ENCODE measurements around the gene TNRC18.

The TNRC18 gene

DNA sequence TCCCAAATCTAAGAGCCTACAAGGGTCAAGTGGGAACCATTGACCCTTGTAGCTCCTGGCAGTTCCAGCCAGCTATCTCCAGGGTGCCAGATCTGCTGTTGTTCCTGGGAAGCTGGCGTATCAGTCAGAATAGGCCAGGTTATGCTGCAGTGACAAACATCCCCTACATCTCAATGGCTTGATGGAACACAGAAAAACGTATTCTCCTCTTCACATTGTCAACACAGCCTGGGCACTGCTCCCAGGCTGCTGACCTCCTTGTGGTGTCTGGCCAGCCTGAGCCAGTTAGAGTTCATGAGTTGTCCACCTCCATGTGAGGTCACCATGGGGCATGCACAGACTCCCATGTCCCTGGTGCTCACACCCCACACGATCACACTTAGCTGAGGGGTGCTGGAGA lies 9.5 kb upstream of the TNRC18 start:
- Histone ChIP-seq H3K9ac (ENCODE audit: low read length) (no peak overlapping the region), H3K36me3 (ENCODE audit: insufficient read depth, low read length) (peaks cover 5% of the 10 kb centered on the region)

DNA sequence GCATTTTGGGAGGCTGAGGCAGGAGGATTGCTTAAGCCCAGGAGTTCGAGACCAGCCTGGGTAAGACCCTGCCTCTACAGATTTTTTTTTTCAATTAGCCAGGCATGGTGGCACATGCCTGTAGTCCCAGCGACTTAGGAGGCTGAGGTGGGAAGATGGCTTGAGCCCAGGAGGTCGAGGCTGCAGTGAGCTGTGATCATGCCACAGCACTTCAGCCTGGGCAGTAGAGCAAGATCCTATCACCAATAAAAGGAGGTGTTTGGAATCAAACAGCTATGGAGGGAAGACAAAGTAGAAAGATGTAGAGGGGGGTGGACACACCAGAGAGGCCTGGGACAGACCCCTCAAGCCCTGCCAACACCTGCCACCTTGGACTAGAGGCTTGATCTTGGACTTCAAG lies 9.1 kb upstream of the TNRC18 start:
- peaks cover 5% of the 10 kb centered on the region for H3K36me3 ChIP-seq (ENCODE audit: insufficient read depth, low read length)
- no peaks in the 10 kb centered on the region for H3K27me3 ChIP-seq (ENCODE audit: control insufficient read depth in 1 of 2, insufficient read depth in 2 of 2, low read length in 2 of 2)
- peaks cover 18% of the 10 kb centered on the region for H3K4me1 ChIP-seq (ENCODE audit: insufficient read depth, low read length)
- H3K4me3 ChIP-seq (ENCODE audit: low read depth in 1 of 2, low read length in 2 of 2) = no peak overlapping the region
- H3K27ac ChIP-seq (ENCODE audit: low read depth, low read length) = no peak overlapping the region
- no peaks in the 10 kb centered on the region for H3K9me3 ChIP-seq (ENCODE audit: low read length)
- H3K9ac ChIP-seq (ENCODE audit: low read length) = no peak overlapping the region

More for the DNA sequence above, 9.5 kb upstream of the TNRC18 start:
- no peaks in the 10 kb centered on the region for H3K9me3 ChIP-seq (ENCODE audit: low read length)
- H3K4me1 ChIP-seq (ENCODE audit: insufficient read depth, low read length) = peaks cover 17% of the 10 kb centered on the region
- H3K27ac ChIP-seq (ENCODE audit: low read depth, low read length) = no peak overlapping the region
- no peaks in the 10 kb centered on the region for H3K27me3 ChIP-seq (ENCODE audit: control insufficient read depth in 1 of 2, insufficient read depth in 2 of 2, low read length in 2 of 2)
- H3K4me3 ChIP-seq (ENCODE audit: low read depth in 1 of 2, low read length in 2 of 2) = no peak overlapping the region

DNA sequence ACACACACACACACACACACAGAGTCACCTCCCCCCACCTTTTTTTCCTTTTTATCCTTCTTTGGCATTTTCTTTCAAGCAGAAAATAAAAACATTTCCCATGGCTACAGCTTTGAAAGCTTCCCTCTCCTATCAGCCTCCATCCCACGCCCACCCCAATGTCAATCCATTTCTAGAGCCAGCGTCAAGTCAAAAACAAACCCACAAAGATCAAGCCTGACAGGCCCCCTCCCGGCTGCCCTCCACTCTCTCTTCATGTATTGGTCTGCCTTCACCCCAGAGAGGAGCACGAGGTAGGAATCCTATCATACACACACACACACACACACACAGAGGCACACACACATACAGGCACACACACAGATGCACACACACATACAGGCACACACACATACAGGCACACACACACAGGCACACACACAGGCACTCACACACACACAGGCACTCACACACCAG lies 8.0 kb upstream of the TNRC18 start:
- Histone ChIP-seq H3K27ac (ENCODE audit: low read depth, low read length) (no peak overlapping the region), H3K4me3 (ENCODE audit: low read depth in 1 of 2, low read length in 2 of 2) (no peak overlapping the region), H3K27me3 (ENCODE audit: control insufficient read depth in 1 of 2, insufficient read depth in 2 of 2, low read length in 2 of 2) (no peaks in the 10 kb centered on the region), H3K4me1 (ENCODE audit: insufficient read depth, low read length) (peaks cover 18% of the 10 kb centered on the region), H3K9ac (ENCODE audit: low read length) (no peak overlapping the region), H3K36me3 (ENCODE audit: insufficient read depth, low read length) (no peaks in the 10 kb centered on the region), H3K9me3 (ENCODE audit: low read length) (no peaks in the 10 kb centered on the region)

DNA sequence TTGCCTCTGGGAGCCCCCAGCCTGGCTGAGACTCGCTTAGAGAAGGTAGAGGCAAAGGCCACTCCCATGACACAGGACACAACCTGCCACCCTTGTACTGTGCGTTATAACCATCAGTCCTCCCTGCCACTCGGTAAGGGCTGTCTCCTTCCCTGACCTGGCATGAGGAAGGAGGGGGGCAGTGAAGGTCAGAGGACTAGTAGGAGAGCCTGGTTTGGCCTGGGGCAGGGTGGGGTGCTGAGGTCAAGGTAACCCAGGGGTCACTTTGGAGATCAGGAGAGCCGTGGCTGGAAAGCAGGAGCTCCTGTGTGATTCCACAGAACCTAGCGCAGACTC lies 6.9 kb upstream of the TNRC18 start:
- Histone ChIP-seq H3K9ac (ENCODE audit: low read length) (peak overlapping the region; percentile 81), H3K9me3 (ENCODE audit: low read length) (no peaks in the 10 kb centered on the region), H3K4me3 (ENCODE audit: low read depth in 1 of 2, low read length in 2 of 2) (peak overlapping the region in 1 of 2 donors; percentile 43), H3K4me1 (ENCODE audit: insufficient read depth, low read length) (peaks cover 18% of the 10 kb centered on the region), H3K27me3 (ENCODE audit: control insufficient read depth in 1 of 2, insufficient read depth in 2 of 2, low read length in 2 of 2) (no peaks in the 10 kb centered on the region), H3K36me3 (ENCODE audit: insufficient read depth, low read length) (no peaks in the 10 kb centered on the region), H3K27ac (ENCODE audit: low read depth, low read length) (peak overlapping the region; percentile 35)

DNA sequence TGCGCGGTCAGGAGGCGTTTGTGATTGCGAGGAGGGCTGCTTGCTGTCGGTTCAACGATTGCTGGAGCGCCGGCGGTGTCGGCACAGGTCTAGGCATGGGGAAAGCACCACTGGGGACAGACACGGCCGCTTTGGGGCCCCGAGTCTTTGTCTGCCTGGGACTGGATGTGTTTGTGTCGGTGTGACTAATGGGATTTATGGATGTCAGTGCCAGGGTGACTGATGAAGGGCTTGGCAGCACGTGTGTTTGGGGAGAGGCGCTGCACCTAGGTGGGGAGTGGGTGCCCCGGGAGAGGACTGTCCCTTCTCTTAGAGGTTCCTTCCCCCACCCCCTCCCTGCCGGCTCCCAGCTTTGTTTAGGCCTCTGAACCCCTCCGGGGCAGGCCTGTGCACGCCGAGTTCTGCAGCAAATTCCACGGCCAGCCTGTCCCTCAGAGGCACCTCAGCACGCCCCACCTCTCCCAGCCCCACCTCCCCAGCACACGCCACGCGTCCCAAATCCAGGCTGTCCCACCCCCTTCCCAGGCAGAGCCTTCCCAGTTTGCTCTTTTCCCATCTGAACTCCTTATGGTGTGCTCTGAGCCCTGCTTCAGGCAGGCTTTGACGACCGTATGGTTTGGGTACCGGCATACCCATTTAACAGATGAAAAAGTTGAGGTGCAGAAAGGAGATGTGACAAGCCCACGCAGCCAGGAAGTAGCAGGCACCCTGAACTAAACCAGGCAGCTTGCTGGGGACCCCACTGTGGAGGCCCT lies 6.4 kb upstream of the TNRC18 start:
- H3K4me1 ChIP-seq (ENCODE audit: insufficient read depth, low read length) = peaks cover 18% of the 10 kb centered on the region
- H3K4me3 ChIP-seq (ENCODE audit: low read depth in 1 of 2, low read length in 2 of 2) = peak overlapping the region; percentile 43 to 93
- no peaks in the 10 kb centered on the region for H3K36me3 ChIP-seq (ENCODE audit: insufficient read depth, low read length)
- no peaks in the 10 kb centered on the region for H3K9me3 ChIP-seq (ENCODE audit: low read length)
- peak overlapping the region; percentile 99 for H3K27ac ChIP-seq (ENCODE audit: low read depth, low read length)
- no peaks in the 10 kb centered on the region for H3K27me3 ChIP-seq (ENCODE audit: control insufficient read depth in 1 of 2, insufficient read depth in 2 of 2, low read length in 2 of 2)
- H3K9ac ChIP-seq (ENCODE audit: low read length) = peak overlapping the region; percentile 81

DNA sequence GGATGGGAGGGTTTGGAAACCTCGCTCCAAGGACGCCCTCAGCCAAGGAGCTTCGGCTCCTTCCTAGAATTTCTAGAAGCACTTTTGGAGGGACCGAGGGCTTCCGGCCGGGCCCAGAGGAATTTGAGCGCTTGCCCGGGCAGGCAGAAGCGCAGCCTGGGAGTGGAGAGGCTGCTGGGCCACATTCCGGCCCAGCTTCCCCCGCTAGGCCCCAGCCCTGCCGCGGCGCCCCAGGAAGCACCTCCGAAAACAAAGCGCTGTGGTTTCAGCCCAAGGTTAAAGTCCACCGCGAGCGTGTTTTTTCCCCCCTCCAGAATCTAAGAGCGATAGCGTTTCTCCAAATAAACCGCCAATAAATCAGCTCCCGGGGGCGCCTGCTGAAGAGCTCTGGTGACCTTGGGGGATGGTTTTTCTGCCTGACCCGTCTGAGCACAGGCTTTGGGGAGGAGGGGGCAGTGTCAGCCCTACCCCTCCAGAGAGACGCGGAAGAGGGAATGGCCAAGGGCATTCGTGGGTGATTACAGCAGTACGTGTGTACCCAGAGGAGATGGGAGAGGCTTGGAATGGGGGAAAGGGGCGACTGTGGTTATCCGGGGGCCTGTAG lies 5.7 kb upstream of the TNRC18 start:
- no peaks in the 10 kb centered on the region for H3K36me3 ChIP-seq (ENCODE audit: insufficient read depth, low read length)
- H3K27ac ChIP-seq (ENCODE audit: low read depth, low read length) = peak overlapping the region; percentile 99
- peaks cover 18% of the 10 kb centered on the region for H3K4me1 ChIP-seq (ENCODE audit: insufficient read depth, low read length)
- no peaks in the 10 kb centered on the region for H3K9me3 ChIP-seq (ENCODE audit: low read length)
- H3K9ac ChIP-seq (ENCODE audit: low read length) = peak overlapping the region; percentile 81
- H3K27me3 ChIP-seq (ENCODE audit: control insufficient read depth in 1 of 2, insufficient read depth in 2 of 2, low read length in 2 of 2) = no peaks in the 10 kb centered on the region
- H3K4me3 ChIP-seq (ENCODE audit: low read depth in 1 of 2, low read length in 2 of 2) = peak overlapping the region; percentile 90 to 93

DNA sequence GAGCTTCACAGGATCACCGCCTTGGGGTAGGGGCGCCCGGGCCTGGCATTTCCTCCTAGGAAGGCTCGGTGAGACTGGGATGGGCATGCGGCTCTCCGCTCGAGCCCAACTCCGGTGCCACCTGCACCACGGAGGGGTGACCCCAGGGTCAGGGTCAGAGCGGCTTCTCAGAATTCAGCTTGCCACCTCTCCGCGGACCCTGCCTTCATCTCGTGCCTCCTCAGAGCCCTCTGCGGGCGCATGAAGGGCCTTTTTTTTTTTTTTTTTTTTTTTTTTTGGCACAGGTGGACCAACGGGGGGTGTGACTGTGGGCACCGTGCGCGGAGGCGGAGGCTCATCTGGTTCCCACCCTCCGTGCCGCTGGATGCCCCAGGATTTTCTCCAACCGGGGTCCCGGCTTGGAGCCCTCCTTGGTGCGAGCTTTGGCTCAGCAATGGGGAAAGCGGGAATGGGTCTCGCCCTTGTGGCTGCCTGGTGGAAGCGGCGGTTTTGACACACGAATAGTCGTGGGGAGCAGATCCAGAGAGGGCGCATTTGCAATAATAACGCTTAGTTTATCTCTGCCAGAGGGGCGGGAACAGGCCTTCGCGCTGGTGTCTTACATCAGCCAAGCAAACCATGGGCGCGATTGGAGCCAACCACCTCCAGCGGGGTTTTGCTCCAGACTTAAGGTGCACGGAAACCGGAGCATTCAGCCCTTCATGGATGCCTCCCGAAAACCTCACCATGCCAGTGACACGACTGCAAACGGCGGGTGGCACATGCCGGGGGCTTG lies 5.0 kb upstream of the TNRC18 start:
- no peaks in the 10 kb centered on the region for H3K27me3 ChIP-seq (ENCODE audit: control insufficient read depth in 1 of 2, insufficient read depth in 2 of 2, low read length in 2 of 2)
- H3K4me3 ChIP-seq (ENCODE audit: low read depth in 1 of 2, low read length in 2 of 2) = peak overlapping the region; percentile 90 to 93
- H3K27ac ChIP-seq (ENCODE audit: low read depth, low read length) = peak overlapping the region; percentile 99
- peaks cover 18% of the 10 kb centered on the region for H3K4me1 ChIP-seq (ENCODE audit: insufficient read depth, low read length)
- H3K36me3 ChIP-seq (ENCODE audit: insufficient read depth, low read length) = no peaks in the 10 kb centered on the region
- H3K9me3 ChIP-seq (ENCODE audit: low read length) = no peaks in the 10 kb centered on the region
- H3K9ac ChIP-seq (ENCODE audit: low read length) = peak overlapping the region; percentile 81

DNA sequence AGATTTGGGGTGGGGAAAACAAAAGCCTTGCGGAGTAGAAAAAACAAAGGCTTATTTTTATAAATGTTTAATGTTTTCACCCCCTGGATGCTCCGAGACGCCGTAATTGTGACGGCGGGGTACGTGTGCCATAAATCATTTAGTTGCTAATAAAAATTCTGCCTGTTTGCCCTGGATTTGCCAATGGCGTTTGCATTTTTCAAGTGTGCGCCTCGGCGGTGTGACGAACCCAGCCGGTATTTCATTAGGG lies 2.5 kb upstream of the TNRC18 start:
- Histone ChIP-seq H3K36me3 (ENCODE audit: insufficient read depth, low read length) (no peaks in the 10 kb centered on the region), H3K27ac (ENCODE audit: low read depth, low read length) (peak overlapping the region; percentile 99), H3K9ac (ENCODE audit: low read length) (peak overlapping the region; percentile 99), H3K9me3 (ENCODE audit: low read length) (no peaks in the 10 kb centered on the region), H3K4me3 (ENCODE audit: low read depth in 1 of 2, low read length in 2 of 2) (peak overlapping the region; percentile 90 to 93), H3K27me3 (ENCODE audit: control insufficient read depth in 1 of 2, insufficient read depth in 2 of 2, low read length in 2 of 2) (no peaks in the 10 kb centered on the region), H3K4me1 (ENCODE audit: insufficient read depth, low read length) (peaks cover 18% of the 10 kb centered on the region)

DNA sequence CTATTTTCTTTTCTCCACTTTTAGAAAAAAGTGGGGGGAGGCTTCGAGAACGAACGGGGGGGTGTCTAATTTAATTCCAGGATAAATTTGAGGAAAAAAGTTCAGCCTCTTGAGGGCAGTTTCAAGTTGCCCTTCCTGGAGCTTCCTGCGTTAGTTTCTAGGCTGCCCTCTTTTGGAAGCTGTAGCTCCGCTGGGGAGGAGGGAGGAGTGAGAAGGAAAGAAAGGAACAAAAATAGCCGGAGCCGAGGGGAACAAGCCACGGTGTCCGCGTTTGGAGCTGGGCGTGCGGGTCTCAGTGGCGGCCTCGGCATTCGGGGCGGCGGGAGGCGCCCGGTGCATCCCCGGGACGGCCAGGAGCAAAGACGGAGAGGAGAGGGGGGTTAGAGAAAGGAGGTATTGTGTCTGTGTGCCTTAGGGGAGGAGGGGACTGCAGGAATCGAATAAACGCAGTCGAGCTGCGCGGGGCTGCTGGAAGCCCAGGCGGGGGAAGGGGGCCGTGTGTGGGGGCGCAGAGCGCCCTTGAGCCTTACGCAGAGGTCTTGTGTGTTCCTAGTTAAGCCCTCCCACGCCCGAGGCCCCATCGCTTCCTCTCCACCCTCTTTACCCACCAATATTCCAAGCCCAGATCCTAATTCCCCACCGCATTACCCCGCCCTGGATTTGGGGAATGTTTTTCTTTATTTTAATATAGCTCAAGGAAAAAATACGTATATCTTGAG lies 2.0 kb upstream of the TNRC18 start:
- Histone ChIP-seq H3K9me3 (ENCODE audit: low read length) (no peaks in the 10 kb centered on the region), H3K27me3 (ENCODE audit: control insufficient read depth in 1 of 2, insufficient read depth in 2 of 2, low read length in 2 of 2) (no peaks in the 10 kb centered on the region), H3K27ac (ENCODE audit: low read depth, low read length) (peak overlapping the region; percentile 99), H3K36me3 (ENCODE audit: insufficient read depth, low read length) (no peaks in the 10 kb centered on the region), H3K4me3 (ENCODE audit: low read depth in 1 of 2, low read length in 2 of 2) (peak overlapping the region; percentile 90 to 93), H3K4me1 (ENCODE audit: insufficient read depth, low read length) (peaks cover 17% of the 10 kb centered on the region), H3K9ac (ENCODE audit: low read length) (peak overlapping the region; percentile 99)

DNA sequence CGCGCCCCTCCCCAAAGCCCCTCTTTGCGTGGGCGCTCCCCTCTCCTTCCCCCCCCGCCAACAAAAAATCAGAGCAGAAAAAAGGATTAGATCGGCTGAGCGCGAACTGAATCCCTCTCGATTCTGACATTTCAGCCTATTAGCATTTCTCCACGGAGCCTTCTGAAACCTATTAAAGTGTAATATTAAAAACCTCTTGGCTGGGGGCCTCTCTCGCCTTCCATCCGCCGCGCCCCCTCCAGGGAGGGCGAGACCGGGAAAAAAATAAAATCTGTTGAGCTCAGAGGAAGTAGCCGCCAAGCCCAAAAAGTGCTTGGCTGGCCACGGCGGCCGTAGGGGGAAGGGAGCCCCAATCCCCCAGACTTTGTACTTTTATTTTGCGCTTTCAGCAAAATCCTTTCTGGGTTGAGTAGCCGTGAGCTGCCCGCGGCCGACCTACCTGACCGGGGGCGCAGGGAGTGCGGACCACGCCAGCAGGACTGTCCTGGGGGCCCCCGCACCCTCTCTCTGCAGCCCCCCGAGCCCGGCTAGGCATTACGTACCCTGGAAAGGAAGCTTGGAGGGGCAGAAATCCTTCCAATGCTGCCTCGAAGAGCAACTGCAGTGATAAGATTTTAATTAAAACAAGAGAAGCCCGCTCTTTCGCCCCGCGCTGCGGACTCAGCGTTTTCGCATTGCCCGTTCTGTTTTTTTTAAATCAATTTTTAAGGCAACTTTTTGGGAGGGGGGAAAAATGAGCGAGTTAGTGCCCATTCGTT lies 1.3 kb upstream of the TNRC18 start:
- peak overlapping the region; percentile 99 for H3K9ac ChIP-seq (ENCODE audit: low read length)
- peak overlapping the region; percentile 90 to 93 for H3K4me3 ChIP-seq (ENCODE audit: low read depth in 1 of 2, low read length in 2 of 2)
- no peaks in the 10 kb centered on the region for H3K27me3 ChIP-seq (ENCODE audit: control insufficient read depth in 1 of 2, insufficient read depth in 2 of 2, low read length in 2 of 2)
- H3K4me1 ChIP-seq (ENCODE audit: insufficient read depth, low read length) = peaks cover 10% of the 10 kb centered on the region
- H3K27ac ChIP-seq (ENCODE audit: low read depth, low read length) = peak overlapping the region; percentile 99
- no peaks in the 10 kb centered on the region for H3K9me3 ChIP-seq (ENCODE audit: low read length)
- no peaks in the 10 kb centered on the region for H3K36me3 ChIP-seq (ENCODE audit: insufficient read depth, low read length)
